ENCODE results near the gene ODC1. TPM values are rescaled to one million over a fixed set of nuclear protein-coding genes. Genes with fewer than 3 reads are reported as not detected.

Gene ODC1
- polyA plus RNA-seq, 1 of the 3 experiments (the other 2 are of a cell fraction): 253 TPM

GRCh38 chr2:10415048-10415447 is 33.1 kb downstream of the ODC1 start:
- H3K79me2 ChIP-seq (ENCODE audit: insufficient read depth): no peaks in the 10 kb centered on the region
- peaks cover 5 to 30% of the 10 kb centered on the region in 2 experiments; a peak in 2 of 4 replicates for H3K4me1 ChIP-seq (ENCODE audit: control insufficient read depth in 1 of 2, insufficient read depth in 2 of 2, low read depth in 1 of 2, low read length in 1 of 2)

More at GRCh38 chr2:10415048-10415447, 33.1 kb downstream of the ODC1 start:
- H3K27ac ChIP-seq (ENCODE audit: low read depth in 2 of 2, low read length in 1 of 2): no peak overlapping the region; a peak in 1 of 4 replicates
- no peak overlapping the region for H3K9ac ChIP-seq
- no peak overlapping the region for H2AFZ ChIP-seq (ENCODE audit: low read depth)
- no peak overlapping the region for H3K4me2 ChIP-seq
- no peaks in the 10 kb centered on the region for H3K9me2 ChIP-seq
- peaks cover 0 to 5% of the 10 kb centered on the region in 2 experiments for H3K36me3 ChIP-seq (replicated peaks in 1 of 2; ENCODE audit: control insufficient read depth in 1 of 2, insufficient read depth in 2 of 2, low read length in 1 of 2)
- no peaks in the 10 kb centered on the region for H3K27me3 ChIP-seq (ENCODE audit: insufficient read depth)
- H4K20me1 ChIP-seq (ENCODE audit: insufficient read depth): no peaks in the 10 kb centered on the region
- no peaks in the 10 kb centered on the region for H3F3A ChIP-seq (replicated peaks; ENCODE audit: insufficient read depth)
- ChIA-PET CTCF (interaction anchor here (0.7 to 6.4 kb wide), 8 partner anchors 17 to 342 kb away, joined by 3 to 44 read pairs (median 4); partner anchors contain the start of gene HPCAL1), POLR2A (interaction anchor here (1.4 kb wide), 1 partner anchor 10 kb away, joined by 4 read pairs; no protein-coding TSS in a partner anchor)
- TF ChIP-seq MAX (IDR thresholded peaks at IDR 0.05; ENCODE audit: low read depth) (no peak), USF2 (IDR thresholded peaks at IDR 0.05; ENCODE audit: borderline replicate concordance, low read depth, low read length) (no peak), YY1 (IDR thresholded peaks at IDR 0.05; ENCODE audit: low read depth) (no peak), SIN3A (IDR thresholded peaks at IDR 0.05; ENCODE audit: borderline replicate concordance, low read depth, low read length) (no peak), TCF12 (IDR thresholded peaks at IDR 0.05) (no peak), PBX3 (IDR thresholded peaks at IDR 0.05) (no peak), TEAD4 (IDR thresholded peaks at IDR 0.05; ENCODE audit: borderline replicate concordance, insufficient read depth) (no peak), RFX5 (IDR thresholded peaks at IDR 0.05; ENCODE audit: low read length) (no peak), TAF1 (IDR thresholded peaks at IDR 0.05; ENCODE audit: borderline replicate concordance, low read depth, low read length) (no peak), RCOR1 (IDR thresholded peaks at IDR 0.05; ENCODE audit: low read length) (no peak), POLR2AphosphoS5 (IDR thresholded peaks at IDR 0.05; ENCODE audit: low read depth, low read length) (no peak), CHD2 (IDR thresholded peaks at IDR 0.05; ENCODE audit: low read length, partially characterized antibody) (no peak), EP300 (IDR thresholded peaks at IDR 0.05; ENCODE audit: borderline replicate concordance in 1 of 2, low read depth in 1 of 2, low read length in 1 of 2) (no peak), CTCF (IDR thresholded peaks at IDR 0.05) (no peak), ELF1 (IDR thresholded peaks at IDR 0.05) (no peak), MXI1 (IDR thresholded peaks at IDR 0.05; ENCODE audit: low read depth, low read length) (no peak), NRF1 (IDR thresholded peaks at IDR 0.05; ENCODE audit: low read depth, low read length) (no peak), GATA2 (CRISPR knock-in tag; IDR thresholded peaks at IDR 0.05) (no peak), REST (IDR thresholded peaks at IDR 0.05; ENCODE audit: low read depth, low read length) (no peak), SMC3 (IDR thresholded peaks at IDR 0.05; ENCODE audit: low read depth, low read length) (no peak)
- 97% methylated on average over 6 of the region's 8 CpGs for WGBS (ENCODE audit: low lambda C conversion rate)
- no peak overlapping the region for H3K4me3 ChIP-seq (ENCODE audit: low read depth in 2 of 2, low read length in 1 of 2)
- H3K9me3 ChIP-seq: no peaks in the 10 kb centered on the region
- DNase-seq: no peak
